GM21528 (cell line): ENCODE results near the gene CDK11A.
"Not testable (repeated sequence)": the region's sequence is repeated elsewhere in the genome, so short reads cannot be mapped to it uniquely, and the experiment has no call there.

Source experiments
- ATAC-seq: cut with Tn5 transposase; IDR thresholded peaks from one replicate; pipeline ENCODE4 v1.9.1; 2021; ENCODE audit warnings: mild to moderate bottlenecking, moderate library complexity; ENCODE audit not compliant: unreplicated experiment, low FRiP score

CDK11A gene

DNA sequence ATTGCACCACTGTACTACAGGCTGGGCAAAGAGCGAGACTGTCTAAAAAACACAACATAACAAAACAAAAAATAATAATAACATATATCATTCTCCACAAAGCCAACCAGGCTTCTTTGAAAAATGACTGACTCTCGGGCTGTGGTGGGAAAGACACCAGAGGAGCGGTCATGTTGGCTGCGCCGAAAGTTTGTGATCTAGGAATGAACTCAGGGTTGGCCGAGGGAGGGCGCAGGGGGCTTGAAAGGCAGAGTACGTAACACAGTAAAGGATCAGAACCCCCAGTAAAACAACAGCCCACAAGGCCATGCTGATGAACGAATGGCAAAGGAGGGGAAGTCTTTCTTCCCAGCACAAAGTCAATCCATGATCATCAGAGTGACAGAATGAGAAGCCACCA lies 36.3 kb downstream of the CDK11A start:
- no peak for ATAC-seq

DNA sequence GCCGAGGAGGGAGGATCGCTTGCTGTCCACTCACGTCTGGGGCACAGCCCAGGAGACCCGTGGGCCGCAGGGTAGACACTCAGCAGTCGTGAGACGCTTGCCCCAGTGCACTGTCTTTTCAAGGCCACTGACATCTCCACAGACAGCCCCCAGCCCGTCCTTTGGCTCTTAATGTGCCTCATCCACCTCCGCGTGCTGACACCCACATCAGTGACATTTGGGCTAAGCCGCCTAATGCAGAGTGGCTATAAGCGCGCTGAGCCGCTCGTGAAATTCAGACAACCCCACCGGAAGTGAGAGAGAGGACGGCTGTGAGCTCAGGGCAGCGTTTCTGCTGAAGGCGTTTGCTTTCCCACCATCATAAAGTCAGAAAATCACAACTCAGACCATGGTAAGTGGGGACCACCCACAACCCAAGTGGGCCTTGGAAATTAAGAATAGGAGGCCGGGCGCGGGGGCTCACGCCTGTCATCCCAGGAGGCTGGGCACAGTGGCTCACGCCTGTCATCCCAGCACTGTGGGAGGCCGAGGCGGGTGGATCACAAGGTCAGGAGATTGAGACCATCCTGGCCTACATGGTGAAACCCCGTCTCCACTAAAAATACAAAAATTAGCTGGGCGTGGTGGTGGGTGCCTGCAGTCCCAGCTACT lies 40.0 kb downstream of the CDK11A start:
- ATAC-seq, result no peak

DNA sequence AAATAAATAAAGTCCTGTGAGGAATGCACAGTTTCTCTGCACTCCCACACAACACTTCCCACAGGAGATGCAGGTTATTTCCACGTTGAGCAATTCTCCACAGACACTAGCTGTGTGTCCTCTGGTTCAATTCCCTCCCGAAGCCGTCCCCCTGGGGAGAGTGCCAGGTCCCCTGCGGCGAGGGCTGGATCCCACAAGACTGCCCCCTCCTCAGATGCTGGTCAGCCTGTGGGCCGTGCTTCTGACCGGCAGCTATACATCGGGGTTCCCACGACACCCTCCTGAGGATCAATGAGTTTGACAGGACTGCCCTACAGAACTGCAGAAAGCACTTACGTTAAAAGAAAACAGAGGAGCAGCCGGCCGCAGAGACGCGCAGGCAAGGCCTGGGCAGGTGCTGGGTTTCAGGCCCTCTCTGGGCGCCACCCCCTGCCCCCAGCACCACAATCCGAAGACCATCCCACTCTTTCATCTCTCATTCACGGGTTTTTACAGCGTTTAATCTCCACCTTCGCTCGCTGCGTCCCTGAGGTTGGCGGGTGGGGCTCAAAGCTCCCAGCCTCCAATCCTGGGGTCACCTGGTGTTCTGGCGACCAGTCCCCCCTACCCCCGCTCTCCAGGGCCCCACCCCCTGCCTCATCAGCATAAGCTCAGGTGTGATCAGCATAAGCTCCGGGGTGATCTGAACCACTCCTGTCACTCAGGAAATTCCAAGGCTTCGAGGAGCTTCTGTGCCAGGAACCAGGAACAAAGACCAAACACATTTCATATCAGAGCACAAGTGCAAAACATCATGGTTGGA lies 40.9 kb downstream of the CDK11A start:
- ATAC-seq, result no peak

DNA sequence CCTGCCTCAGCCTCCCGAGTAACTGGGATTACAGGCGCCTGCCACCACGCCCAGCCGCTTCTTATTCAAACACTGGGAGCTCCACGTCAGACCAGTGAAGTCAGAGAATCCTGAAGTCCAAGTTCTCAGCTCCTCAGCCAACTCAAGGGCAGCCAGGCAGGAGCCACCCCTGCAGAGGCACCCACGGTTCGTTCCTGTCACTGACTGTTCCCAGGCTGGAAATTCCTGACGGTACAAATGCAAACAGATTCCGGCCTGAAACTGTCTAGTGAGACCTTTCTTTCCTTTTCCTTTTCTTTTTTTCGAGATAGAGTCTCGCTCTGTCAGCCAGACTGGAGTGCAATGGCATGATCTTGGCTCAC lies 43.3 kb downstream of the CDK11A start:
- no peak for ATAC-seq

DNA sequence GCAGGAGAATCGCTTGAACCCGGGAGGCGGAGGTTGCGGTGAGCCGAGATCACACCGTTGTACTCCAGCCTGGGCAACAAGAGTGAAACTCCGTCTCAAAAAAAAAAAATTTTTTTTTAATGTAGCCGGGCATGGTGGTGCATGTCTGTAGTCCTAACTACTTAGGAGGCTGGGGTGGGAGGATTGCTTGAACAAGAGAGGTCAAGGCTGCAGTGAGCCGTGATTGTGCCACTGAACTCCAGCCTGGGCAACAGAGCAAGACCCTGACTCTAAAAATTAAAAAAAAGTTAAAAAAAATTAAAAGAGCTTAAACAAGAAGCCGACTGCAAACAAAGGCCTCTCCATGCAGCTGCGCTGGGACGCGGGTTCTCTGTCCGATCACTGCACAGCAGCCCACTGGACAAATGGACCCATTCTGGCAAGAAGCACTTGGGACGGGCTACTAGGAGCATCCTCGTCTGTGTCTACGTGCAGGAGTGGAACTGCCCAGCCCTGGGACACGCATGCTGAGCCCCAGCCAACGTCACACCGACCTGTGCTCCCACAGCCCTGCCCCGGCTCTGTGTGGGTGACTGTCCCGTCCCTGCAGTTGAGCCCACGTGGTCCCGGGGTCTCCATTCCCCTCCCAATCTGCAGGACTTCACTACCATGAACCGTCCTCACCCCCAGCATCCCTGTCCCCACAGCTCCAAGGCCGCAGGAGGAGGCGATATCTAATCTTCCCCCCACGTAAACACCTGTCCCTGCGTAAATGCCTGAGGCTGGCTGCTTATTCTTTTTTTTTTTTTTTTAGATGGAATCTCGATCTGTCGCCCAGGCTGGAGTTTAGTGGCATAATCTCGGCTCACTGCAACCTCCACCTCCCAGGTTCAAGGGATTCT lies 43.9 kb downstream of the CDK11A start:
- no peak for ATAC-seq

DNA sequence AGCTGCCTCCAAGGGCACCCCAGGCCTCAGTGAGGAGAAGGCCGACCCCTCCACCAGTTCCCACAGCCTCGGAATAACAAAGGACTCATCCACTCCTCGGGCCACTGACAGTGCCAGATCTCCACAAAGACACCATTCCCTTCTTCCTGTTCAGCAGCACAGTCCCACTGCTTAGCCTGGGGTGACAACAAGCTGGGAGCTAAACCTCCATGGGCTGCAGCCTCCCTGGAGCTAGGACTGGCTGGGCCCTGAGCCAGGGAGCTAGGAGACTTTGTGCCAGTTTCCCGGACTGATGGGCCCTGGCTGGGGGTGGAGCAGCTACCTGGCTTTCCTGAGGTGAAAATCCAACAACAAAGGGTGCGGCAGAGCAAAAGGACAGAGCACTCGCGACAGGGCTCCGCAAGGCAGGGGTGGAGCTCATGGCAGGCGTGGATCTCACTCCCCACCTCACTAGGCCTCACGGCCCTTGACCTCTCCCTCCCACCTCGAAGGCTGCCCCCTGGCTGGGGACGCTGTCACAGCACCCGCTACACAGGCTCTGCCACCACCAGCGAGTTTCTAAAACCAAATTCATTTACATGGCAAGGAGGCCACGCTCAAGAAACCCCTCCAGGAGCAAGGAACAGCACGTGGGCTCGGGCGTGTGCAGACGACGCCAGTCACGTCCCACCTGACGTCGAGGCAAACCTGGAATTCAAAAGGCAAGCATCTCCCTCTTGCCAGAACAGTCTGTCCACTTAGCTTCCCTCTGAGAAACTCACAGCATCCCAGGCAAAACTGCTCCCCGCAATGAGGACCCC lies 45.4 kb downstream of the CDK11A start:
- ATAC-seq, result peak; percentile 2

DNA sequence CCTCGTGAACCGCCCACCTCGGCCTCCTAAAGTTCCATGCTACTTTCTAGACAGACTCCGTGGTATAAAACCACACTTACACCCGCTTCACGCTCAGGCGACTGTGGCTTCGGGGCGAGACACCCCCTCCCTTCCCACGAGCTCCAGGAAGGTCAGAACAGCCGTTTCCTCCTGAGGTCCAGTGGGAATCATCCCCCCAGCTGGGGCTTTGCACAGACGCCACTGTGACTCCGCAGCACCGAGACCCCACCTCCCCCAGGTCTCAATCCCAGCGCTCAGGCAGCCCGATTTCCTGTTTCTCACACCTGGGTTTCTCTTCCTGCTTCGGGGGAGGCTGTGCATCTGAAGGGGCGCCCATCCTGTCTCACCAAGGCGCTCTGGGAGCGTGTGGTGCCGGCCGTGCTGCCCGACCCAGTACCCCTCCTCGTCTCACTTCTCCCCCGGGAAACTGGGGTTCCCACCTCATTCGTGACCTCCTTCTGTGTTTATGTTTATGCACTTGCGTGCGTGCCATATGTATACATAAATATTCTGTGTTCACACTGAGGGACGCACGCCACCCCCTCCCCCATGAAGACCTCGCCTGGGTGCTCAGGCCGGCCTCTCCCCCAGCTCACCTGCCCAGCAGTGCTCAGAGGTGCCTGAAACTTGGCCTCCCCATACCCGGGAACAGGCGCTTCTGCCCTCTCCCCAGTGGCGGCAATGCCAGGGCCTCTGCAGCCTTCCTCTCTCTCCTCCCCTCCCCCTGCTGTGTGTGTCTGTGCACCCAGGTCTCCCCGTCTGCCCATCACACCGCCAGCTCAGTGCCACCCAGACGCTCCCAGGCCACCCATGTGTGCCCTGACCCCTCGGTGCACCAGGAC lies 46.2 kb downstream of the CDK11A start:
- ATAC-seq, result peak; percentile 76

DNA sequence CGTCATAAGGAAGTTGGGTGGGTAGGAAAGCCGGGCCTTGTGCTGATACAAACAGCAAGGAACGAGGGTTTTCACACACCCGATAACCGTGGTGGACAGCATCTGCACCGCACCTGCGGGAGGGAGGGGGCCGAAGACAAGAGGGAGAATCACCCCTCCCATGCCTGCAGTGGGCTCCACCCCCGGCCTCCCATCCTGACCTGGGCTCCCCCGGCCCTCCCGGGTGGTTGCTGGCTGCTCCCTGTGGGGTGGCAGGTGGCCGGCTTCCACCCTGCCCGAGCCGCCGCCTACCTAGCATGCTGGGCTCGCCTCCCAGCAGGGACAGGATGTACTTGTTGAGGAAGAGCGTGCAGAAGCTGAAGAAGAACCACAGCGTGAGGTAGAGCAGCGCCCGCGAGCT lies 48.1 kb downstream of the CDK11A start:
- ATAC-seq, result not testable (repeated sequence)

DNA sequence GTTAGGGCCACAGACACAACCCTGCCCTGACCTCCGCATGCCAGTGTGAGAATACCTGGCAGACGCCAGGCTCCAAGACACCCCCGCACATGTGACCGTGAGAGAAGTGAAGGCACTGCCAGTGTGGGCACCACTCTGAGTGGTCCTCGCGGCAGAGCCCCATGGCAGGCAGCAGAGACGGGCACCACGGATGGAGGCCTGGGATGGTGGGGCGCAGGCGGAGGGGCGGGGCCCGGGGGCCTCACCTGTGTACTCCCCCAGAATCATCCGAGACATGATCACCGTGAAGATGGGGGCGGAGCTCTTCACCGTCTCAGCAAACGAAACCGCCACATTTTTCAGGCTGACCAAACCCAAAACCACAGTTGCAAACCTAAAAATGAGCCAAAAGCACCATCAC lies 48.9 kb downstream of the CDK11A start:
- not testable (repeated sequence) for ATAC-seq

DNA sequence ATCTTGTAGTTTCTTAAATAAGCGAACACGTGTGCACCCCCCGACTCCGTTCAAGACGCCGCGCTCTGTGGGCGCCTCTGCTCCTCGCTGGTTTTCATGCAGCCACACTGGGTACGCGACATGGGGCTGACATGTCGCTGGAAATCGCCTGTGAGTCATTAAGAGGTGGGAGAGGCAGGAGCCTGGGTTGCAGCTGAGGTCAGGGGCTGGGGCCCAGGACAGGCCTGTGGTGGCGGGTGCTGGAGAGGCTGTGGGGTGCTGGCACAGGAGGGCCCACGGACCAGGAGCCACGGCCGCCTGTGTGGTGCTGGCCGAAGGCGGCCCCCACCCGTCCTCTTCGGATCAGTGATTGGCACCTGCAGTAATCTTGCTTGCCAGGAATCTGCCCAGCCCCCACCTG lies 49.4 kb downstream of the CDK11A start:
- not testable (repeated sequence) for ATAC-seq

DNA sequence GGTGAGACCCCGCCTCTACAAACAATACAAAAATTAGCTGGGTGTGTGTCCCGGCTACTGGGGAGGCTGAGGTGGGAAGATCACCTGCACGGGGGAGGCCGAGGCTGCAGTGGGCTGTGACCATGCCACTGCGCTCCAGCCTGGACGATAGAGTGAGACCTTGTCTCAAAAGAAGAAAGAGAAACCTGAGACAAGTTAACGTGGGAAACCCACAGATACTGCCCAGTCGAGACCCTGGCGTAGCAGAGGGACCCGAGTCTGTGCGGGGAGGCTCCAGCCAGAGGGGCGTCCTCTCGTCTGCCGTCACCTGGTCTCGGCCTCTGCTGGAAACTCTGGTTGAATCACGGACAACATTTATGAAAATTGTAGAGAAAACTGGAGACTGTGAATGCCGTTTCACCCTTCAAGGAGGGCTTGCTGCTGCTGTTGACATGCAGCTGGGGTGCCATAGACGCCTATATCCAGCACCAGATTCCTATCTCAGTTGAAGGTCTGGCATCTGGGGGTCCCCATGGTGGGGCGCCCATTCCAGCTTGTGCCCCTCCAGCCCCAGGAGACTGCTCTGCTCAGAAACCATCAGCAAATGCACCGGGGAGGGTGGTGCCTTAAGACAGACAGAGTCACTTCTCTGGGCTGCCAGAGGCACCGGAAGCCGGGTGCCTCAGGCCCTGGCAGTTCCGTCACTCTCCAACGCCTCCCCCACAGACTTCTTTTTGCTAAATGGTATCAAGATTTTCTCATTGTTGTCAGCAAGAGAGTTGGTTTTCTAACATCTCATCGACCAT lies 51.8 kb downstream of the CDK11A start:
- ATAC-seq, result no peak

DNA sequence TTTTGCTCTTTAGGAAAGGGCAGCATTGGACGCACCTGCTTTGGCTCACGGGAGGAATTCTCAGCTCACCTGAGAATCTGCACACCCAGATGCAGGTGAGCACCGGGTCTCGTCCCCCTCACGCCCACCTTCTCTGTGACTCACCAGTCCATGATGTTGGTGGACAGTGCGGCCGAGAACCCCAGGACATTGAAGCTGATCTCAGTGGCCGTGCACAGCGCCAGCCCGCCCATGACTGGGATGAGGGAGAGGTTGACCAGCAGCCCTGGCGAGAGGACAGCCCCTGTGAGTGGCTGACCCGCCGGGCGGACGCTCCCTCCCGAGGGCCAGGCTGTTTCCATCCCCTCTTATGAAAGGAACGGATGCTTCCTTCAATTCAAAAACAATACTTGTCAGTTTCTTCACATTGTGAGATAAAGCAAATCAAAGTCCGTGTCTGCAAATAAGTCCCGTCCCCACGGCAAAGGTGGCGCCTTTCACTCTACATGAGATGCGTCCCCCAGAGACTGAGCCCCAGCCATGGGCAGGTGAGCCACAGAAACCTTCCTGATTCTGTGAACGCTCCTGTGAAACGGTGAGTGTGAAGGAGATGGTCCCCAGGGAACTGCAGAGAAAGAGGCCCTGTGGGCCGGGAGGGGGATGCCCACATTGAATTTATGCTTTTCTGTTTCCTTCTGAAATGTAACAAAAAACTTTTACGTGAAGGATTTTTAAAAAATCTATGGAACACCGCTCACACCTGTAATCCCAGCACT lies 52.6 kb downstream of the CDK11A start:
- no peak for ATAC-seq

DNA sequence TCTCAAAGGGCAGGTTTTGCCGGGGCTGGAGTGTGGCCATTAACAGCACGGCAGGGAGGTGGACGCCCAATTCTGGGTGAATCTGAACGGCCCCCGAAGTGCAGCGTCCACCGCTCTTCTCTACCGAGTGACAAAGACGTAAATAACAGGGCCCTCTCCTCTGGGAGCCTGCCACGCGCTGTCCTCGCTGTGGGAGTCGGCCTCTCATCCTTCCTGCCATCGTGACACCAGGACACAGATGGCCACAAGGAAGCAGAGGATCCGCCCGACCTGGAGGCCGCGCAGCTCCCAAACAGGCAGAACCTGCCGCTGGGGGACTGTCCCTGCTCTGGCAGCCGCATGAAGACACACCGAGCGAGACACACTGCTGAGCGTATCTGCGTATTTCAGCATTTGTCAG lies 53.3 kb downstream of the CDK11A start:
- ATAC-seq, result no peak

DNA sequence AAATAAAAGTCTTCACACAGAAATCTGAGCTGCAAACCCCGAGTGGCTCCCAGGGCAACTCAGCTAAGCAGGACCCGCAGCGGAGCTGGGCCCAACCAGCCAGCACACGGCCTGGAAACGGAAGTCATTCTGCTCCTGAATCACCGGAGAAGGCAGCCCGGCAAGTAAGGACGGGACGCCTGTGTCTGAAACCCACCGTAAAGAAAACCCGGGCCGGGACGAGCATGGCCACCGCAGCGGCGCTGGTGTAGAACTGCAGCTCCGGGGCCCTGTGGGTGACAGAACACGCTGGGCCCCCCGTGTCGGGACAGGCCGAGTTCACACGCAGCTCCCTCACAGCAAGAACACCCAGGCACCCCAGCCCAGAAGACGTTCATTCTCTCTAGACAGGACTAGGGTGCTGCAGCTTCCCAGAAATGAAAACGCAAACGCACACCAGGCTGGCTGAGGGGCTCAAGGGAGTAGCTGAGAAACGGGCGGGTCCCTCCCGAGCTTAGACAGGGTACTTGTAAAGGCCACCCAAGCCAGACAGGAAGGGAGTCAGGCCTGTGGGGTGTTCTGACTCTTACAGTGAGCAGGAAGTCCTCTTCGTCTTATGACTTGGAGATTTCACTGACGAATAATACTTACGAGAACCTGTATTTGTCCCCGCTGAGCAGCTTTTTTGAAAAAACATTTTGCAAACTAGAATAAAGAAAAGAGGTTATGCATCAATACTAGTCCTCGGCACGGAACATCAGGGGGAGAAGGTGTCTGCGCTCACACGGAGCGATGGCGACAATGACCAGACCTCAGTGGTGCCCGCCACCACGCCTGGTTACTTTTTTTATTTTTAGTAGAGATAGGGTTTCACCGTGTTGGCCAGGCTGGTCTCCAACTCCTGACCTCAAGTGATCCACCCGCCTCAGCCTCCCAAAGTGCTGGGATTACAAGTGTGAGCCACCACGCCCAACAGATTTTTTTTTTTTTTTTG lies 54.4 kb downstream of the CDK11A start:
- no peak for ATAC-seq

DNA sequence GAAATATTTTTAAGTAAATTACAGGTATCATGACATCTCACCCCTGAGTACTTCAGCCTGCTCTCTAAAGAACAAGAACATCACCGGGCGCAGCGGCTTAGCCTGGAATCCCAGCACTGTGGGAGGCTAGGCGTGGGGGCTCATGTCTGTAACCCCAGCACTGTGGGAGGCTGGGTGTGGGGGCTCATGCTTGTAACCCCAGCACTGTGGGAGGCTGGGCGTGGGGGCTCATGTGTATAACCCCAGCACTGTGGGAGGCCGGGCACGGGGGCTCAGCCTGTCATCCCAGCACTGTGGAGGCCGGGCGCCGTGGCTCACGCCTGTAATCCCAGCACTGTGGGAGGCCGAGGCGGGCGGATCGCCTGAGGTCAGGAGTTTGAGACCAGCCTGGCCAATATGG lies 57.6 kb downstream of the CDK11A start:
- no peak for ATAC-seq

DNA sequence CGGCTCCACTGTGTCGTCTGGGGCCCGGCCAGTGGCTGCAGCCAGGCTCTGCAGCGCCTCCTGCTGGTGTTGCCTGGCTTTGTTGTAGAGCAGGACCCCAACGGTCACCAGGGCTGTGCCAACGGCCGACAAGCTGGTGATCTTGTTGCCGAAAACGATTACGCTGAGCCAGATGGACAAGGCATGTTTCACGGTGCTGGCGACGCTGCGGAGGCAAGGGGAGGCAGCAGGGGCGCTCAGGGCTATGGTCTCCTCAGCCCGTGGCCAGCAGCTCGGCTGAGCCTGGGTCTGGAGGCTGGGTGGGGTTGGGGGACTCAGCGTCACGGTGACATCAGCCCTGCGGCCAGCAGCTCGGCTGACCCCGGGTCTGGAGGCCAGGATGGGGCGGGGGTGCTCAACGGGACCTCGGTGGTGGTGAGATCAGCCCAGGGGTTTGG lies 58.3 kb downstream of the CDK11A start:
- no peak for ATAC-seq
